OCI-LY1 (cell line): Measurements from ENCODE around the gene ATP1B1.

ENCODE experiments used
- H2AFZ ChIP-seq: fragments of 200-600 bp; sonication (generic), shearing (Covaris generic); 2 replicates; pipeline ENCODE4 v1.6.0; 2014; ENCODE audit warnings: antibody characterized with exemption, mild to moderate bottlenecking, low read length
- H3F3A ChIP-seq: fragments of 200-600 bp; sonication (generic), shearing (Covaris generic); 2 replicates; pipeline ENCODE4 v1.6.0; 2014; ENCODE audit warnings: mild to moderate bottlenecking, antibody characterized with exemption, low read length, moderate library complexity; ENCODE audit not compliant: insufficient read depth
- H3K27ac ChIP-seq: fragments of 200-600 bp; sonication (generic); 2 replicates; pipeline ENCODE4 v1.5.1; 2014; ENCODE audit warnings: low read length, mixed run types, mild to moderate bottlenecking, low read depth; ENCODE audit not compliant: poor library complexity, severe bottlenecking
- H3K27me3 ChIP-seq: fragments of 200-600 bp; sonication (generic); 2 replicates; pipeline ENCODE4 v1.6.0; 2014; ENCODE audit warnings: antibody characterized with exemption, mild to moderate bottlenecking, low read length, moderate library complexity; ENCODE audit not compliant: insufficient read depth
- H3K36me3 ChIP-seq: fragments of 200-600 bp; sonication (generic); 2 replicates; pipeline ENCODE4 v1.6.1; 2014; ENCODE audit warnings: mild to moderate bottlenecking, antibody characterized with exemption, low read length, moderate library complexity, mixed read lengths; ENCODE audit not compliant: insufficient read depth
- H3K4me1 ChIP-seq: fragments of 200-600 bp; sonication (generic); 2 replicates; pipeline ENCODE4 v1.5.1; 2014; ENCODE audit warnings: mild to moderate bottlenecking, low read length, moderate library complexity; ENCODE audit not compliant: insufficient read depth, severe bottlenecking
- H3K4me2 ChIP-seq: fragments of 200-600 bp; sonication (generic), shearing (Covaris generic); 2 replicates; pipeline ENCODE4 v1.6.1; 2014; ENCODE audit warnings: low read length
- H3K4me3 ChIP-seq: fragments of 200-600 bp; sonication (generic); 2 replicates; pipeline ENCODE4 v1.5.1; 2014; ENCODE audit warnings: low read length, low read depth, mild to moderate bottlenecking, mixed read lengths; ENCODE audit not compliant: poor library complexity, severe bottlenecking
- H3K79me2 ChIP-seq: fragments of 200-600 bp; shearing (Covaris generic); 2 replicates; pipeline ENCODE4 v1.6.1; 2016; ENCODE audit warnings: mixed run types, low read length, mixed read lengths; ENCODE audit not compliant: insufficient read depth
- H3K9ac ChIP-seq: fragments of 200-600 bp; sonication (generic), shearing (Covaris generic); 2 replicates; pipeline ENCODE4 v1.6.1; 2014; ENCODE audit warnings: mild to moderate bottlenecking, low read length, mixed read lengths
- H3K9me2 ChIP-seq: fragments of 200-600 bp; sonication (generic), shearing (Covaris generic); 2 replicates; pipeline ENCODE4 v1.6.1; 2014; ENCODE audit warnings: low read depth, mild to moderate bottlenecking, low read length, mixed read lengths
- H3K9me3 ChIP-seq: fragments of 200-600 bp; shearing (Covaris generic); 2 replicates; pipeline ENCODE4 v1.6.1; 2014; ENCODE audit warnings: low read length, mixed read lengths
- H4K20me1 ChIP-seq: fragments of 200-600 bp; sonication (generic), shearing (Covaris generic); 2 replicates; pipeline ENCODE4 v1.6.0; 2016; ENCODE audit warnings: mild to moderate bottlenecking, low read length; ENCODE audit not compliant: insufficient read depth
- CTCF ChIP-seq: fragments of 200-600 bp; sonication (generic), shearing (Covaris generic); IDR thresholded peaks from 2 replicates; pipeline ENCODE4 v1.5.1; 2017; ENCODE audit warnings: mild to moderate bottlenecking, antibody characterized with exemption, low read length, moderate library complexity, mixed read lengths
- EZH2 ChIP-seq: fragments of 200-600 bp; sonication (generic), shearing (Covaris generic); IDR thresholded peaks from 2 replicates; pipeline ENCODE4 v1.8.0; 2017; ENCODE audit warnings: borderline replicate concordance, mixed run types, mild to moderate bottlenecking, antibody characterized with exemption, low read length, moderate library complexity, mixed read lengths

ATP1B1 gene

DNA sequence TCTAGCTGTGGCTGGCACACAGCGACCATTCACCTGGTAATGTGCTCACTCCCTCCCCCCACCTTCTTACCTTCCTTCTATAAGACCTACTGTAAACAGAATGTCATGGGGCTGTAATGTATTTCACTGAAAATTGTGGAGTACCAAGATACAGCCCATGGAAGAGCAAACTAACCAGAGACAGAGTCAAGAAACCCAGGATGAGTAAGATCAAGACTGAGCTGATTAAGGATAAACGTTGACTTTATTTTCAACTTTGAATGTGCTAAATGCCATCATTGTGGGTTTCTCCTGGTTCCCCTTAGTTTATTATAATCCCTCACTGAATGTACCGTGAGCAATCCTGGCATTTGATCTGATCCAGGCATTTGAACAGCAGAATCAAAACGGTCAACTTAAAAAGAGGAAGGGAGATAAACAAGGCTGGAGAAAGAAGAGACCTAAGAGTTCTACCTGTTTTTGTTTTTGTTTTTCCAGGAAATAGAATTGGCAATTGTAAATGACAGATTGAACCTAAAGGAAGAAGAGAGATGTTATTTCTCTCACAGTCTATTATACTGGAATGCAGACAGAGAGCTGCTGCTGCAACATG is 16.1 kb upstream of the ATP1B1 start:
- no peak overlapping the region for H3K9ac ChIP-seq
- no peaks in the 10 kb centered on the region for H3K79me2 ChIP-seq
- no peaks in the 10 kb centered on the region for H3F3A ChIP-seq
- H3K9me2 ChIP-seq = no peaks in the 10 kb centered on the region
- peaks cover 7% of the 10 kb centered on the region; the same call in 1 of the 2 replicates for H3K27me3 ChIP-seq
- no peaks in the 10 kb centered on the region for H3K4me1 ChIP-seq
- no peak overlapping the region for H3K27ac ChIP-seq
- no peaks in the 10 kb centered on the region for H3K9me3 ChIP-seq
- H3K4me2 ChIP-seq = no peak overlapping the region
- no peaks in the 10 kb centered on the region for H3K36me3 ChIP-seq
- H2AFZ ChIP-seq = no peak overlapping the region
- H4K20me1 ChIP-seq = no peaks in the 10 kb centered on the region
- TF ChIP-seq EZH2 (no peak), CTCF (no peak)
- H3K4me3 ChIP-seq = no peak overlapping the region

DNA sequence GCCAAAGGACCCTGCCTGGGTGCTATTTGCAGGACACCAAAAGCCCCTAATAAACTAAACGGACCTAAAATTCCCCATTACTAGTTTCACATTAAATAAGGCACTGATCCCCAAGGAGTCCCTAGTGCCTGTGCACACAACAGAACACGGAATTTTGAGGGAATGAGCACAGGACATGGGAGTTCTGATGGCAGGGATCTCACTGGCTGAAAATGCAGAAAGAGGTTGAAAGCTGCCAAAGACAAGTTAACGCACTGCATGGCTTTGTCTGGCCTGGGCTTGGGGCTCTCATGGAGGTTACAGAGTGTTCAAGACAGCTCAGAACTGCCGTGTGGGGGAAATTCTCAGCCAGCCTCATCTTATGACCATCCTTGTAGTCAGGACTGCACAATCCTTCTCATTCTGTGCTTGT is 15.6 kb upstream of the ATP1B1 start:
- H2AFZ ChIP-seq = no peak overlapping the region
- no peaks in the 10 kb centered on the region for H3K4me1 ChIP-seq
- no peak overlapping the region for H3K9ac ChIP-seq
- no peaks in the 10 kb centered on the region for H3K36me3 ChIP-seq
- H4K20me1 ChIP-seq = no peaks in the 10 kb centered on the region
- H3K9me3 ChIP-seq = no peaks in the 10 kb centered on the region
- H3K79me2 ChIP-seq = no peaks in the 10 kb centered on the region
- no peak overlapping the region for H3K27ac ChIP-seq
- H3K27me3 ChIP-seq = peaks cover 7% of the 10 kb centered on the region; the same call in 1 of the 2 replicates
- TF ChIP-seq CTCF = no peak
- no peak for TF ChIP-seq EZH2
- no peak overlapping the region for H3K4me3 ChIP-seq
- no peaks in the 10 kb centered on the region for H3K9me2 ChIP-seq
- H3F3A ChIP-seq = no peaks in the 10 kb centered on the region
- H3K4me2 ChIP-seq = no peak overlapping the region

DNA sequence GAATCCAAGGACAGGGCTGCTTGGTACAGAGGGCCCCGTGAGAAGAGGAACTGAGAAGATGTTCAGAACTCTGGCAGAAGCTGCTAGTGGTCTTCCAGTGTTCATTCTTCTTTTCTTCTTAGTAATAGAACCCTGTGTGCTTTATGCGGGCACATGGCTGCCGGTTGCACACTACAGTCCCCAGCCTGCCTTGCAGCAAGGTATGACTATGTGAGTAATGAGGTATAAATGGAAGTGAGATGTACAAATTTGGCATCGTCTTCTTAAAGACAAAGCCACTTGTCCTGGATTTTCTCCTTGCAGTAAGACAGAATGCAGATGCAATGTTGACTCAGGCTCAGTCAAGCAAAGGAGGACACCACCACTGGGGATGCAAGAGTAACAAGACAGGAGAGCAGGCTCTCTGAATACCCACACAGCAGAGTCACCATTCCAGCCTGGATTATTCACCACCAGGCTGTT is 15.0 kb upstream of the ATP1B1 start:
- H4K20me1 ChIP-seq = no peaks in the 10 kb centered on the region
- no peak overlapping the region for H3K4me2 ChIP-seq
- peaks cover 7% of the 10 kb centered on the region; the same call in 1 of the 2 replicates for H3K27me3 ChIP-seq
- H3K27ac ChIP-seq = no peak overlapping the region
- no peak overlapping the region for H3K9ac ChIP-seq
- no peaks in the 10 kb centered on the region for H3K4me1 ChIP-seq
- H3F3A ChIP-seq = no peaks in the 10 kb centered on the region
- H3K79me2 ChIP-seq = no peaks in the 10 kb centered on the region
- H2AFZ ChIP-seq = no peak overlapping the region
- TF ChIP-seq EZH2 = no peak
- TF ChIP-seq CTCF = no peak
- H3K36me3 ChIP-seq = no peaks in the 10 kb centered on the region
- H3K4me3 ChIP-seq = no peak overlapping the region
- no peaks in the 10 kb centered on the region for H3K9me2 ChIP-seq
- H3K9me3 ChIP-seq = no peaks in the 10 kb centered on the region
